GM23248 (cell line): ENCODE data around the gene MMEL1.

Experiments
- EZH2 ChIP-seq: fragments of 200-600 bp; sonication (generic); IDR thresholded peaks from 2 replicates; pipeline ENCODE4 v1.6.1; 2018; ENCODE audit warnings: antibody characterized with exemption, mild to moderate bottlenecking; ENCODE audit not compliant: insufficient read depth, poor library complexity, severe bottlenecking
- EZH2phosphoT487 ChIP-seq: fragments of 200-600 bp; sonication (generic); IDR thresholded peaks from 2 replicates; pipeline ENCODE4 v1.6.1; 2018; ENCODE audit warnings: antibody characterized with exemption, moderate library complexity, mild to moderate bottlenecking, low read depth; ENCODE audit not compliant: insufficient read depth

DNA sequence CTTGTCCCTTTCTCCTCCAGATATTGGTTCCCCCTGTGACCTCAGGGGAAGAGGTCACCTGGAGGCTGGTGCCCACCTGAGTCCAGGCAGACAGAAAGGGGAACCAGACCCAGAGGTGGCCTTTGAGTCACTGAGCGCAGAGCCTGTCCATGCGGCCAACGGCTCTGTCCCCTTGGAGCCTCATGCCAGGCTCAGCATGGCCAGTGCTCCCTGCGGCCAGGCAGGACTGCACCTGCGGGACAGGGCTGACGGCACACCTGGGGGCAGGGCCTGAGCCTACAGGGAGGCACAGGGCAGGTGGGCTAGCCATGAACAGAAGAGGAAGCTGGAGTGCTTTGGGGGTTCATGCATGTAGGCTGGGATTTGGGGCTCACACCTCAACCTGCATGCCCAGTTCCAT lies 74.0 kb downstream of the MMEL1 start:
- TF ChIP-seq EZH2 = no peak
- TF ChIP-seq EZH2phosphoT487 = no peak
